ENCODE measurements around the gene UCHL3. TPM values are rescaled to one million over a fixed set of nuclear protein-coding genes. Genes with fewer than 3 reads are reported as not detected.
A peak's percentile ranks its signal among the peaks of the same experiment; 100 is the strongest.

The UCHL3 gene
- total and polyA plus RNA-seq, 2 donors, result 48.8 to 57.9 TPM

- Histone ChIP-seq H3K9me3 (ENCODE audit: control insufficient read depth in 2 of 2, insufficient read depth in 1 of 2, low read length in 1 of 2) (no peaks in the 10 kb centered on the region), H3K4me3 (ENCODE audit: low read length in 2 of 2) (no peak overlapping the region), H3K36me3 (ENCODE audit: control insufficient read depth in 2 of 2, insufficient read depth in 2 of 2, low read length in 1 of 2) (peaks cover 4 to 22% of the 10 kb centered on the region in 2 donors), H3K27ac (ENCODE audit: low read depth in 1 of 2, low read length in 1 of 2) (no peak overlapping the region), H3K27me3 (ENCODE audit: control insufficient read depth in 2 of 2, insufficient read depth in 1 of 2, low read length in 1 of 2) (no peaks in the 10 kb centered on the region), H3K4me1 (ENCODE audit: control insufficient read depth in 2 of 2, insufficient read depth in 2 of 2, low read length in 2 of 2) (no peaks in the 10 kb centered on the region)
- no peak for DNase-seq (ENCODE audit: low read depth in 6 of 9, low spot score in 9 of 9)
- 94% methylated on average over 2 of the region's 2 CpGs for WGBS
Measured at GRCh38 chr13:75558145-75558840, 8.7 kb downstream of the UCHL3 start.

DNA sequence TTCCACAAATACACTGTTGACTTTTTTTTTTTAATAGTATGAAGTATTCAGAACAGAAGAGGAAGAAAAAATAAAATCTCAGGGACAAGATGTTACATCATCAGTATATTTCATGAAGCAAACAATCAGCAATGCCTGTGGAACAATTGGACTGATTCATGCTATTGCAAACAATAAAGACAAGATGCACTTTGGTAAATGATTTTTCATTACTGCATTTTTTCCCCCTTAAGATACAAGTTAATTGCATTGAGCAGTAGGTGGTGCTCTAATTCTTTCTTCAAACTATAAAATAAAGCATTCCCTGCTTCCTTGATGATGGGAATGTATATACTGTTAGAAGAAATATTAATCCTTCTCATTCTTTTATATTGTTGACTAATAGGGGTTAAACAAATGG lies 17.1 kb downstream of the UCHL3 start:
- Histone ChIP-seq H3K27me3 (ENCODE audit: control insufficient read depth in 2 of 2, insufficient read depth in 1 of 2, low read length in 1 of 2) (no peaks in the 10 kb centered on the region), H3K4me1 (ENCODE audit: control insufficient read depth in 2 of 2, insufficient read depth in 2 of 2, low read length in 2 of 2) (no peaks in the 10 kb centered on the region), H3K4me3 (ENCODE audit: low read length in 2 of 2) (no peak overlapping the region), H3K27ac (ENCODE audit: low read depth in 1 of 2, low read length in 1 of 2) (no peak overlapping the region), H3K9me3 (ENCODE audit: control insufficient read depth in 2 of 2, insufficient read depth in 1 of 2, low read length in 1 of 2) (no peaks in the 10 kb centered on the region), H3K36me3 (ENCODE audit: control insufficient read depth in 2 of 2, insufficient read depth in 2 of 2, low read length in 1 of 2) (peaks cover 9 to 24% of the 10 kb centered on the region in 2 donors)
- DNase-seq (ENCODE audit: low read depth in 6 of 9, low spot score in 9 of 9), result no peak

DNA sequence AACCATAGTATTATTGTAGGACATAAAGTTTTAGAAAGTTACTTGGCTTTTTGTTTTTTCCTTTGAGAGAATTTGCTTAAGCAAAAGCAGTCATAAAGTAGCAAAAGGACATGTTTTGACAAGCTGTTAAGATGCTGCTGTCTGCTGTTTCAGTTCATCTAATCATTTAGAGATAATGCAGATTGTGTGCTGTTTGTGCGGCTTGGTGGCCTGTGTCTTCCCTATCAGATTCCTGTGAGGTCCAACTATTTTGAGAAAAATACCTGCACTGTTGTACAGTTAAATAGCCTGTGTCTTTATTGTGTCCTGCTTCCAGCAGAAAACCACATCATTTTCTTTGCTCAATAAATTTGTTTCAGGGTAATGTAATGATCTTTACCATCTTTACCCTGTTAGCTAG lies 20.0 kb downstream of the UCHL3 start:
- H3K4me1 ChIP-seq (ENCODE audit: control insufficient read depth in 2 of 2, insufficient read depth in 2 of 2, low read length in 2 of 2), result no peaks in the 10 kb centered on the region
- H3K9me3 ChIP-seq (ENCODE audit: control insufficient read depth in 2 of 2, insufficient read depth in 1 of 2, low read length in 1 of 2), result no peaks in the 10 kb centered on the region
- no peak overlapping the region for H3K27ac ChIP-seq (ENCODE audit: low read depth in 1 of 2, low read length in 1 of 2)
- no peaks in the 10 kb centered on the region for H3K27me3 ChIP-seq (ENCODE audit: control insufficient read depth in 2 of 2, insufficient read depth in 1 of 2, low read length in 1 of 2)
- no peak overlapping the region for H3K4me3 ChIP-seq (ENCODE audit: low read length in 2 of 2)
- peaks cover 9 to 30% of the 10 kb centered on the region in 2 donors for H3K36me3 ChIP-seq (ENCODE audit: control insufficient read depth in 2 of 2, insufficient read depth in 2 of 2, low read length in 1 of 2)
- DNase-seq (ENCODE audit: low read depth in 6 of 9, low spot score in 9 of 9), result no peak
- WGBS, result 95% methylated on average over 1 of the region's 1 CpG

DNA sequence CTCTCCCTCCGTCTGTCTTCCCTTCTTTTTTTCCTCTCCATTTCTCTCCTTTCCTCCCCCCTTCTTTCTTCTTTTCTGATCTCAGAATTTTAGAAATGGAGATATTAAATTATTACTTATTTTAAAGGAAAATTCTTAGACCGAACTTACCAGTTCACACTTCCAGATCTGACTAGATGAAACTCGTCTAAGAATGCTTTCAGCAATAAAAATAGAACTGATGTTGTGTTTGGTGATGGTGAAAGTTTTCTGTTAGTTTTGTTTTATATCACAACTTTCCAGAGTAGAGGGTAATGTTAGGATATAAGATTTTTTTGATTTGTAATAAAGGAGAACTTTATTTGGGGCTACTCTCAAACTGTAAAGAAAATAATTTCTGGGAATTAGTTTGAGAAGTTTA lies 29.9 kb downstream of the UCHL3 start:
- WGBS, result 92% methylated on average over 3 of the region's 3 CpGs
- Histone ChIP-seq H3K27ac (ENCODE audit: low read depth in 1 of 2, low read length in 1 of 2) (no peak overlapping the region), H3K4me1 (ENCODE audit: control insufficient read depth in 2 of 2, insufficient read depth in 2 of 2, low read length in 2 of 2) (no peaks in the 10 kb centered on the region), H3K27me3 (ENCODE audit: control insufficient read depth in 2 of 2, insufficient read depth in 1 of 2, low read length in 1 of 2) (no peaks in the 10 kb centered on the region), H3K9me3 (ENCODE audit: control insufficient read depth in 2 of 2, insufficient read depth in 1 of 2, low read length in 1 of 2) (no peaks in the 10 kb centered on the region), H3K36me3 (ENCODE audit: control insufficient read depth in 2 of 2, insufficient read depth in 2 of 2, low read length in 1 of 2) (peaks cover 0 to 9% of the 10 kb centered on the region in 2 donors), H3K4me3 (ENCODE audit: low read length in 2 of 2) (no peak overlapping the region)
- DNase-seq (ENCODE audit: low read depth in 6 of 9, low spot score in 9 of 9), result no peak

GRCh38 chr13:75581874-75582640 lies 32.5 kb downstream of the UCHL3 start:
- Histone ChIP-seq H3K36me3 (ENCODE audit: control insufficient read depth in 2 of 2, insufficient read depth in 2 of 2, low read length in 1 of 2) (peaks cover 0 to 7% of the 10 kb centered on the region in 2 donors), H3K4me3 (ENCODE audit: low read length in 2 of 2) (no peak overlapping the region), H3K9me3 (ENCODE audit: control insufficient read depth in 2 of 2, insufficient read depth in 1 of 2, low read length in 1 of 2) (no peaks in the 10 kb centered on the region), H3K27me3 (ENCODE audit: control insufficient read depth in 2 of 2, insufficient read depth in 1 of 2, low read length in 1 of 2) (no peaks in the 10 kb centered on the region), H3K4me1 (ENCODE audit: control insufficient read depth in 2 of 2, insufficient read depth in 2 of 2, low read length in 2 of 2) (no peaks in the 10 kb centered on the region), H3K27ac (ENCODE audit: low read depth in 1 of 2, low read length in 1 of 2) (no peak overlapping the region)
- 97% methylated on average over 2 of the region's 2 CpGs for WGBS
- no peak for DNase-seq (ENCODE audit: low read depth in 6 of 9, low spot score in 9 of 9)

- Histone ChIP-seq H3K36me3 (ENCODE audit: control insufficient read depth in 2 of 2, insufficient read depth in 2 of 2, low read length in 1 of 2) (peaks cover 0 to 7% of the 10 kb centered on the region in 2 donors), H3K27me3 (ENCODE audit: control insufficient read depth in 2 of 2, insufficient read depth in 1 of 2, low read length in 1 of 2) (no peaks in the 10 kb centered on the region), H3K4me1 (ENCODE audit: control insufficient read depth in 2 of 2, insufficient read depth in 2 of 2, low read length in 2 of 2) (no peaks in the 10 kb centered on the region), H3K27ac (ENCODE audit: low read depth in 1 of 2, low read length in 1 of 2) (no peak overlapping the region), H3K9me3 (ENCODE audit: control insufficient read depth in 2 of 2, insufficient read depth in 1 of 2, low read length in 1 of 2) (no peaks in the 10 kb centered on the region), H3K4me3 (ENCODE audit: low read length in 2 of 2) (no peak overlapping the region)
- DNase-seq (ENCODE audit: low read depth in 6 of 9, low spot score in 9 of 9), result no peak
Measured at GRCh38 chr13:75583091-75583490, 33.5 kb downstream of the UCHL3 start.

GRCh38 chr13:75585153-75585552 lies 35.6 kb downstream of the UCHL3 start:
- peaks cover 0 to 11% of the 10 kb centered on the region in 2 donors for H3K36me3 ChIP-seq (ENCODE audit: control insufficient read depth in 2 of 2, insufficient read depth in 2 of 2, low read length in 1 of 2)
- H3K4me1 ChIP-seq (ENCODE audit: control insufficient read depth in 2 of 2, insufficient read depth in 2 of 2, low read length in 2 of 2), result no peaks in the 10 kb centered on the region
- no peak overlapping the region for H3K4me3 ChIP-seq (ENCODE audit: low read length in 2 of 2)
- no peak for DNase-seq (ENCODE audit: low read depth in 6 of 9, low spot score in 9 of 9)
- H3K27ac ChIP-seq (ENCODE audit: low read depth in 1 of 2, low read length in 1 of 2), result no peak overlapping the region
- no peaks in the 10 kb centered on the region for H3K9me3 ChIP-seq (ENCODE audit: control insufficient read depth in 2 of 2, insufficient read depth in 1 of 2, low read length in 1 of 2)
- no peaks in the 10 kb centered on the region for H3K27me3 ChIP-seq (ENCODE audit: control insufficient read depth in 2 of 2, insufficient read depth in 1 of 2, low read length in 1 of 2)

DNA sequence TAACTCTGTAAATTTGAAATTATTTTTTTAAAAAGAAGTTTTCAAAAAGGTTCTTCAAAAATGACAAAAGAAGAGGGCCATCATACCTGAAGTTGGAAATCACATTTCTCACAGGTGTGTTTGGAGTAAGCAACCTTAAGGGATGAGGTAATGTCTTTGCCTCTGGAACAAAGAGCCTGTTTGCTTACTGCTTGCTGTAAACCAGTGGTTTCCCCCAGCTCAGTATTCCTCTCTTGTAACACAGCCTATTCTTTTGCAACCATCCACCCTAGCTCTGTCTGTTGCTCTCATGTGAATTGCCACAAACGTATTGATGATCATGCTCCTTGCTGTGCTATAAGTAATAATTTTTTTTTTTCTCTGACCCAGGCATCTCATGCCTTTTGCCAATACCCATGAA lies 38.1 kb downstream of the UCHL3 start:
- Histone ChIP-seq H3K4me3 (ENCODE audit: low read length in 2 of 2) (no peak overlapping the region), H3K27me3 (ENCODE audit: control insufficient read depth in 2 of 2, insufficient read depth in 1 of 2, low read length in 1 of 2) (no peaks in the 10 kb centered on the region), H3K36me3 (ENCODE audit: control insufficient read depth in 2 of 2, insufficient read depth in 2 of 2, low read length in 1 of 2) (peaks cover 0 to 12% of the 10 kb centered on the region in 2 donors), H3K4me1 (ENCODE audit: control insufficient read depth in 2 of 2, insufficient read depth in 2 of 2, low read length in 2 of 2) (no peaks in the 10 kb centered on the region), H3K27ac (ENCODE audit: low read depth in 1 of 2, low read length in 1 of 2) (no peak overlapping the region), H3K9me3 (ENCODE audit: control insufficient read depth in 2 of 2, insufficient read depth in 1 of 2, low read length in 1 of 2) (no peaks in the 10 kb centered on the region)
- WGBS, result 97% methylated on average over 1 of the region's 1 CpG
- DNase-seq (ENCODE audit: low read depth in 6 of 9, low spot score in 9 of 9), result peak in 1 of 9 donors; percentile 3

DNA sequence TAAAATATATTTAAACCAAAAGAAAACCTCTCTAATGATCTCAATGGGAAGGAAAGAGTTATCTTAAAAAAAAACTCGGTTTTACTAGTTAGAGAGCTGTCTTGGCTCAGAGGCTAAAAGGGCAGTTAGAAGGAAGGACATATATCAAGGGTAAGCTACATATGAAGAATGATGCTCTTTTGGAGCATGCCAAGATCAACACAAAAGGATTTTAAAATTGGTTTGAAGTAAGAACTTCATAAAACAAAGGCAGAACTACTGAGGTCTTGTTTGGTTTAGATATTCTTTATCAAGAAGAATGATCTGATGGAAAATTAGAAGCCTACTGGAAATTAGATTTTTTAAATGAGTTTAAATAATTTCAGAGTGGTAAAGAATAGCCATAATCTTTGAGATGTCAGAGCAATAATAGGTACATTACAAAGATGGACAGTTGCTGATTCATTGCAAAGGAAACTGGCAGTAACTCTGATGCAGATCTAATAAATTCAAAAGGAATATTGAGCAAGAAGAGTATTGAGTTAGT lies 47.1 kb downstream of the UCHL3 start:
- no peaks in the 10 kb centered on the region for H3K27me3 ChIP-seq (ENCODE audit: control insufficient read depth in 2 of 2, insufficient read depth in 1 of 2, low read length in 1 of 2)
- DNase-seq (ENCODE audit: low read depth in 6 of 9, low spot score in 9 of 9), result no peak
- H3K36me3 ChIP-seq (ENCODE audit: control insufficient read depth in 2 of 2, insufficient read depth in 2 of 2, low read length in 1 of 2), result peaks cover 0 to 4% of the 10 kb centered on the region in 2 donors
- no peaks in the 10 kb centered on the region for H3K9me3 ChIP-seq (ENCODE audit: control insufficient read depth in 2 of 2, insufficient read depth in 1 of 2, low read length in 1 of 2)
- H3K4me3 ChIP-seq (ENCODE audit: low read length in 2 of 2), result no peak overlapping the region
- 94% methylated on average over 1 of the region's 1 CpG for WGBS
- no peak overlapping the region for H3K27ac ChIP-seq (ENCODE audit: low read depth in 1 of 2, low read length in 1 of 2)
- H3K4me1 ChIP-seq (ENCODE audit: control insufficient read depth in 2 of 2, insufficient read depth in 2 of 2, low read length in 2 of 2), result no peaks in the 10 kb centered on the region
